HG02571 (cell line): ENCODE data around the gene ACTA2.

ENCODE experiments used
- ATAC-seq: cut with Tn5 transposase; IDR thresholded peaks from one replicate; pipeline ENCODE4 v1.9.1; 2021; ENCODE audit warnings: mild to moderate bottlenecking, moderate library complexity; ENCODE audit not compliant: unreplicated experiment

Gene ACTA2

GRCh38 chr10:88923520-88923919 lies 29.1 kb downstream of the ACTA2 start:
- no peak for ATAC-seq

- no peak for ATAC-seq
Measured at GRCh38 chr10:88922041-88922440, 30.5 kb downstream of the ACTA2 start.

- ATAC-seq, result no peak
Measured at GRCh38 chr10:88920986-88921593, 31.5 kb downstream of the ACTA2 start.

- no peak for ATAC-seq
Measured at GRCh38 chr10:88920198-88920597, 32.4 kb downstream of the ACTA2 start.

GRCh38 chr10:88919041-88919440 lies 33.5 kb downstream of the ACTA2 start:
- ATAC-seq, result no peak

GRCh38 chr10:88918191-88918905 lies 34.2 kb downstream of the ACTA2 start:
- ATAC-seq, result no peak

- no peak for ATAC-seq
Measured at GRCh38 chr10:88916986-88917385, 35.6 kb downstream of the ACTA2 start.

GRCh38 chr10:88916231-88916630 lies 36.3 kb downstream of the ACTA2 start:
- ATAC-seq, result no peak

GRCh38 chr10:88915781-88916180 lies 36.8 kb downstream of the ACTA2 start:
- no peak for ATAC-seq

GRCh38 chr10:88913788-88914187 lies 38.8 kb downstream of the ACTA2 start:
- no peak for ATAC-seq

GRCh38 chr10:88913127-88913526 lies 39.4 kb downstream of the ACTA2 start:
- no peak for ATAC-seq

GRCh38 chr10:88911851-88912250 lies 40.7 kb downstream of the ACTA2 start:
- no peak for ATAC-seq

GRCh38 chr10:88911116-88911515 lies 41.5 kb downstream of the ACTA2 start:
- no peak for ATAC-seq

- ATAC-seq, result no peak
Measured at GRCh38 chr10:88908194-88908593, 44.4 kb downstream of the ACTA2 start.

GRCh38 chr10:88906921-88907320 lies 45.7 kb downstream of the ACTA2 start:
- ATAC-seq, result no peak

GRCh38 chr10:88903715-88904114 lies 48.9 kb downstream of the ACTA2 start:
- ATAC-seq, result no peak

GRCh38 chr10:88901984-88902789 lies 50.4 kb downstream of the ACTA2 start:
- peak; percentile 24 for ATAC-seq

GRCh38 chr10:88901206-88901983 lies 51.2 kb downstream of the ACTA2 start:
- peak; percentile 72 for ATAC-seq

- ATAC-seq, result no peak
Measured at GRCh38 chr10:88899886-88900285, 52.7 kb downstream of the ACTA2 start.

GRCh38 chr10:88898727-88899126 lies 53.8 kb downstream of the ACTA2 start:
- ATAC-seq, result no peak
